Cardiac septum (tissue), 1 donor: ENCODE measurements around the gene CDH13. TPM values are rescaled to one million over a fixed set of nuclear protein-coding genes. Genes with fewer than 3 reads are reported as not detected.

ENCODE experiments used
- DNase-seq: peaks from one replicate; pipeline ENCODE4 v3.0.0-alpha.2; 2020; ENCODE audit warnings: low spot score
- intact Hi-C: fragments of 100-400 bp; cut with DNase I; formaldehyde crosslinking; loops from one replicate; pipeline ENCODE4 v1.14.0; 2022
- total RNA-seq: library from RNA; stranded (reverse); fragmentation: NEBNext Ultra II Directional; extraction: Animal tissue kit (Norgen Biotek cat#: 25700); gene quantifications from one replicate; pipeline ENCODE4 v1.2.1, GENCODE V29; 2021
- donor health status: DM: no; HTN: no; CAD: no.

Gene CDH13
- total RNA-seq, 1 donor from 2014 or later: 108 TPM

GRCh38 chr16:83737729-83738354 is 1111.1 kb downstream of the CDH13 start:
- intact Hi-C loops: no loop called here
- no peak for DNase-seq

GRCh38 chr16:83738923-83739503 is 1112.2 kb downstream of the CDH13 start:
- DNase-seq: no peak
- intact Hi-C loops: no loop called here

DNA sequence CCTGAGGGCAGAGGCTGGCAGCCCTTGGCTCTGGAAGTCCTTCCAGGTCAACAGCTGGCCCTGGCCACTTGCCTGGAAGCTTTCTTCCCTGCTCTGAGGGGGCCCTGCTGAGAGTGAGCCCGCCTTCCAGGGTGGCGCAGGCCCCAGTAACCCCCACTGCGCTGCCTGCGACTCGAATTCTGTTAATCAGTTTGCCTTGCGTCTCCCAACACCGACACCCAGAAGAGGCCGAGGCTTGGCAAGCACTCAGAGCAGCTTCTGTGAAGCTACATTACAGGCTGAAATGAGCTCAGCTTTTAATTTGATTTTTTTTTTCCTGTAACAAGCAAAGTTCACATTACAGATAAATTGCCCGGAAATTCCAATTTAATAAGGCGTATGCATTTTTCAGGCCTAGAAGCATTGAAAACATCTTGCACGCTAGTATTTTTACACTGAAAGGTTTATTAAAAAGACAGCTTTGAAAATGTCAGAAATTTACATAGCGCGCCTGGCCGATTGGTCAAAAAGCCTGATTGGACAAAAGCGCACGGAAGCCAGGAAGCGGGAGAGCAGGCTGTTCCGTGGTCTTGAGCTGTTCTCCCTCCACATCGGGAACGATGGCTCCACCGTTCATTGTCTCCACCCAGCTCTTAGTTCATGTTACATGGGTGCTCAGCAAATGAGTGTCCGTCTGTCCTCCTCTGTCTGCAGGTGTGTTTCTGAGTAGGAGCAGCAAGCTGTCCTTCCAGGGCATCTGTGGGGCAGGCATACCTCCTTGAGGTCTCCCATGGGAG is 1115.5 kb downstream of the CDH13 start:
- intact Hi-C loops: no loop called here
- no peak for DNase-seq

- intact Hi-C loops: no loop called here
- DNase-seq: no peak
These were observed 1116.5 kb downstream of the CDH13 start for GRCh38 chr16:83743241-83743640.

DNA sequence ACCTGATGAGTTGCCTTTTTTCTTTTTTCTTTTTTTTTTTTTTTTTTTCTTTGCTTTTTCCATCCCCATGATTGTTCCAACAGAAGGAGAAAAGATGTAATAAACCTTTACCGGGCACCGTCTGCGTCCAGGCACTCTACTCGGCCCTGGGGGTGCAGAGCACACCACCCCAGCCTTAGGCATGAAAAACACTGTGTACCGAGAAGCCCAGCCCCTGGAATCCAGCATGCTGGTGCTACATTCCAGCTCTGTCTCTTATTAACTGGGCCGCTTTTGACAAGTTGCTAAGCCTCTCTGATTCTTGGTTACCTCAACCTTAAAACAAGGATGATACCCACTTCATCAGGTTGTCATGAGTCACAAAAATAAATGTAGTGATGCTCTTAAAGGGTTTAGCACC is 1117.0 kb downstream of the CDH13 start:
- no peak for DNase-seq
- intact Hi-C loops: no loop called here

GRCh38 chr16:83744441-83744981 is 1117.7 kb downstream of the CDH13 start:
- intact Hi-C loops: no loop called here

GRCh38 chr16:83746611-83747010 is 1119.8 kb downstream of the CDH13 start:
- intact Hi-C loops: no loop called here
- DNase-seq: no peak

More at GRCh38 chr16:83744441-83744981, 1117.7 kb downstream of the CDH13 start:
- no peak for DNase-seq

DNA sequence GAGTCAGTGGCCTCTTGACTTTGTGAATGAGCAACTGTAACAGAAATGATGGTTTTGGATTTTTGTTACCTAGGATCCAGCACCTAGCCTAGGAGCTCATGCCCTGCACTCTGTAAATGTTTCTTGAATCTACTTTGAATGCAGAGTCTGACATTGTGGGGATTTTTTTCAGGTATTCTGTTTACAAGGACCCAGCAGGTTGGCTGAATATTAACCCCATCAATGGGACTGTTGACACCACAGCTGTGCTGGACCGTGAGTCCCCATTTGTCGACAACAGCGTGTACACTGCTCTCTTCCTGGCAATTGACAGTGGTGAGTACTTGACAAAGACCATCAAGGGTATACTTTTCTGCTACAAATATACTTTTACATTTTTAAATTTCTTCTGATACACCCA is 1121.2 kb downstream of the CDH13 start:
- intact Hi-C loops: no loop called here
- no peak for DNase-seq

DNA sequence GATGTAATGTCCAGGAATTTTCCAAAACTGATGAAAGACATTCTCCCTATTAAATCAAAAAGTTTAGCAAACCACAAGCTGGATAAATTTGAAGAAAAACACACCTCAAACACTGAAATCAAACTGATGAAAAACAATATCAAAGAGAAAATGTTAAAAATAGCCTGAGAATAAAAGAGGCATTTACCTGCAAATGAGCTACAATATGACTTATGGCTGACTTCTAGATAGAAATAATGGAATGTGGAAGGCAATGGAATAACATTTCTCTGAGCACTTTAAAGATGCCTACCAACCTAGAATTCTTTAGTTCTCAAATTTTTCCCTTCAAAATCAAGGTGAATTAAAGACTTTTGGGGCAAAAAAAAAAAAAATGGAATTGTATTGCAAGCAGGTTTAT is 1128.6 kb downstream of the CDH13 start:
- no peak for DNase-seq
- intact Hi-C loops: no loop called here

DNA sequence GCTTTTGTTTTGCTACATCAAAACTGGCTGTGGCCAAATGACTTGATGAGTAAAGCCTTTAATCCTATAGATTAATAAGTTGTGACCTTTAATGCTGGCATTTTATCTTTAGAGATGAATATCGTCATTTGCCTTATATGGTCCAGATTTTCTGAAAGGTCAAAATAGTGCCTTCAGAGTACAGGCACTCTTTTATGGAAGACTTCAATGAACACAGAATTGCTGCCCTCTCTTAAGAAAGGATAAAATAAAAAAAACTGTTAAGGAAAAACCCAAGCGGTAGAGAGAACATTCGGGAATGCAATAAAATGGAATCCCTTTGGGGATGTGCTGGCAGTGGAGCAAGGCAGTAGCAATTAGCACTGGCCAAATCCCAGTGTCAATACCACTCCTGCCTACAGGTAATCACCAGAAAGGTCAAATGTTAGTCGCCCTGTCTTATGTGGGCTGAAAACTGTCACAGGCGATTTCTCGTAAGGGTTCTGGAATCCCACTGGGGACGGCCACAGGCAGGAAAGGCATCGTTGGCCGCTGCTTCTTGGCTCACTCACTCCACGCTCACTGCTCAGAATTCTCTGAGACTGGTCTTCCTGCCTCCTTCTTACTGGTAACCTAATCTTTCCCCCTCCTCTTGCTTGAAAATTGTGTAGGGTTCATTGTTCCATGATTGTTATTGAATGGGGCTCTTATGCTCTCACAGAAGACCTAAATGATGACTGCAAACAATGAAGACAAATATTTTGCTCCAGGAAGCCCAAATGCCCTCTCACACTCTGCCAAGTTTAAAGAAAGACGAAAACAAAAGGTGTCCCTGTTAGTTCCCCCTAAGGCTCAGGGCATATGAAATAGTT is 1135.6 kb downstream of the CDH13 start:
- DNase-seq: no peak
- intact Hi-C loops: no loop called here

DNA sequence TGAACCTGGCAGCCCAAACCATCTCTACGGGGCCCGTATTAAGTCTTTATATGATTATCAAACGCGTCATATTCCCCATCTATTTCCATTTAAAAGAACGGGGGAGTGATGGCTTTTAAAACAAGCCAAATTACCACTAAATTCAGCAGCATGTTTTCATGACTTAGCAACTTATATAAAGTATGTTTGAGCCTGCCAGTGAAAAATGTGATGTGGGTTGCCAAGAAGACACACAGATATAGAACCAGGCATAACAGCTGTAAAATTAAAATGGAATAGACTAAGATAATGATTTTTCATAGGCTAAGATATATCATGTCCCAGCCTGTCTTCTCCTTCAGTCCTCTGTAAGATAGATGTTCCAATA is 1136.2 kb downstream of the CDH13 start:
- DNase-seq: no peak
- intact Hi-C loops: no loop called here

DNA sequence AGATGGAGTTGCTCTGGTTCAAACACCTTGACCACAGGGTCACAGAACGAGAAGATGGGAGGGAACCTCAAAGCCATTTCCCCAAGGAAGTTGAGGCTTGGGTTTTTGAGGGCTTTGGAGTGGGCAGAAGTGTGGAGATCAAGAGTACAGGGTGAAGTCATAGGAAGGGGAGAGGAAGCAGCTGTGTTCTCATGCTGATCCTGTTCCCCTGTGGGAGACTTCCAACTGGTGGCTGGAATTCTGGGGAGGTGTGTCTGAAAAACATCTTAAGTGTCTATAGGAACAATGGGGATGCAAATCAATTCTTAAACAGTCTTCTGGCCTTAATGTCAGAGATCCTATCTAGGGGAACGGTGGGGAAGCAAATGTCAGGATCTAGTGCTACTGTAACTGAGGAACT is 1142.2 kb downstream of the CDH13 start:
- intact Hi-C loops: no loop called here
- DNase-seq: no peak

GRCh38 chr16:83769397-83770008 is 1142.7 kb downstream of the CDH13 start:
- no peak for DNase-seq
- intact Hi-C loops: no loop called here

DNA sequence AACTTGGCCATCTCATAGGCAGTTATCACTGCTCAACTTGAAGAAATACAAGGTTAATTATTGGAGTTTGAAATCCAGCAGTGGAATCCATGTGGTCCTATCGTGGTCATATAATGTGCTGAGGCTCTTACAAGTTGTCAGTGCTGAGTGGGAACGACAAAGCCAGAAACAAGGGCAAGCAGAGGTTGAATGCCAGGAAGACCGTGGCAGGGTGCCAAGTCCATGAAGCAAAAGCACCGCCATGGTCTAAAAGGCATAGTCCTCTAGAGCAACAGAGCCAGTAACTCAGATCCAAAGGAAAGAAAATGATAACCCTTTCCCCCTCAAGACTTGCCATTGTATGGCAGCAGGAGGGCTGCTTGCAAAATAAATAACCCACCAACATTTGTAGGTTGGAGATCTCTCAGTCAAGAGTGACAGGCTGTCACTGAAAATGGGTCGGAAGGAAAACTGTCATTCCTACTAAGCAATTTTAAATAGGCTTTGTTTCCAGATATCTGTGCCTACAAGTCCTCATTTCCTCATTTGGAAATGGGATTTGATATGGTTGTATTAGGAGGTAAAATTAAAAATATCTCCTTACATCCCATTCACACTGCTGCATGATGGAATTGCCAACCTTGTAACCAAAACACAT is 1144.7 kb downstream of the CDH13 start:
- intact Hi-C loops: no loop called here
- peak; percentile 79 for DNase-seq

DNA sequence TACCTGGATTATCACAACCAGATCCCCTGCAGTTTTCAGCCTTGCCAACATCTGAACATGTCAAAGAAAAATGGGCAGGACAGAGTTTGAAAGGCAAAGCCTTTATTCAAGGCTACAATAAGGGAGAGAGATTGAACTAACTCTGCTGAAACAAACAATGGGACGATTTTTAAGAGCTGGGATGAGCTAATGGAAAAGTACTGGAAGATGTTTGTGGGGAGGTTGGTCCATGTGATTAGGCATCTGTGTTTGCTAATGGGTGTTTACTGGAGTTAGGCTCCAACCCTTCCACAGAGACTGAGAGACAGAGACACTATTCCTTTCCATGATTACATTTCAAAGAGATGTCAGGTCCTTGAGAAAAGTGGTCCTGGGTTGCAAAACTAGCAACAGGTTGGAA is 1146.0 kb downstream of the CDH13 start:
- no peak for DNase-seq
- intact Hi-C loops: no loop called here

DNA sequence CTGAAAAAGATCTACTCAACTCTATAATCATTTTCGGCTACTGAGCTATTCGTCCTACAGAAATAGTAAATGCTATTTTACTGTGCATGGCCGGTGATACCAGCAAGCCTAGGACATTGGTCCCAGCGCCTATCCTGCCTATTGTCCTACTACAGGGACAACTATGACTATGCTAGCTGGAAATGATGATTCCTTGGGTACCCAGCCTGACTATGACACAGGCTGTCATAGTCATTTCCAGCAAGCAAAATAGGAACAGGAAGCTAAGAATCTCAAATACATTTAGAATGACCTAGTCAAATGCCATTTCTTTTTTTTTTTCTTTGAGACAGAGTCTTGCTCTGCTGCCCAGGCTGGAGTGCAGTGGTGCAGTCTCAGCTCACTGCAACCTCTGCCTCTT is 1147.3 kb downstream of the CDH13 start:
- no peak for DNase-seq

DNA sequence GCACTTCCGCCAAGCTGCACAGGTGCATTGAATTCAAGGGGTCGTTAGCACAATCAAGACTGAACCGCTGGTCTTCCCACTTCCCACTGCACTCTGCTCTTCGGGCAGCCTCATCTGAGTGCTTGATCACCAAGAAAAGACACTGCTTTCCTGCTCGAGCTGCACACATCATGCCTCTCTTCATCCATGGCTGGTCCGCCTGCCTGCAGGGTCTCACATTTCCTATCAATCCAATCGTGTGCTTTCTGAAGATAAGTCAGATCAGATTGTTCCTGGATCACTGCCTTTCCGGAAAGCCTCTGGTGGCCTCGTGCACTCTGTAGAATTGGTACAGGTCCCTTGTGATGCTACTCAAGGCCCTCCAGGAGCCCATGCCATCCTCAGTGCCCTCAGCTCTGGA is 1150.2 kb downstream of the CDH13 start:
- no peak for DNase-seq
- intact Hi-C loops: no loop called here

More for the DNA sequence above, 1147.3 kb downstream of the CDH13 start:
- intact Hi-C loops: no loop called here

- intact Hi-C loops: no loop called here
- DNase-seq: no peak
These were observed 1153.1 kb downstream of the CDH13 start for GRCh38 chr16:83779886-83780285.

- DNase-seq: no peak
- intact Hi-C loops: no loop called here
These were observed 1158.7 kb downstream of the CDH13 start for GRCh38 chr16:83785455-83785854.
